Activated T-cell treated with anti-CD3 and anti-CD28 coated beads, Interleukin-2, amount 50 U/mL, for 4 hours (primary cell): ENCODE data around the gene TMPRSS4. TPM values are rescaled to one million over a fixed set of nuclear protein-coding genes. Genes with fewer than 3 reads are reported as not detected.
A peak's percentile ranks its signal among the peaks of the same experiment; 100 is the strongest.
"Not testable (repeated sequence)": the region's sequence is repeated elsewhere in the genome, so short reads cannot be mapped to it uniquely, and the experiment has no call there.

Experiments used
- ATAC-seq, 2 donors: fragments of 200-7000 bp; cut with Tn5 transposase; one replicate each; pipeline ENCODE4 v1.10.0; 2021
- DNase-seq: peaks from one replicate; pipeline ENCODE4 v3.0.0-alpha.2; 2020
- H3K27me3 Mint-ChIP-seq: one replicate; pipeline ENCODE4 v1.8.0; 2021; ENCODE audit warnings: low read depth, mixed read lengths
- H3K36me3 Mint-ChIP-seq: one replicate; pipeline ENCODE4 v1.8.0; 2022; ENCODE audit warnings: mixed read lengths; ENCODE audit not compliant: insufficient read depth
- H3K4me1 Mint-ChIP-seq: one replicate; pipeline ENCODE4 v1.8.0; 2021; ENCODE audit warnings: low read depth, mixed read lengths
- H3K4me3 Mint-ChIP-seq: one replicate; pipeline ENCODE4 v1.8.0; 2021; ENCODE audit warnings: mild to moderate bottlenecking, moderate library complexity, mixed read lengths
- H3K9me3 Mint-ChIP-seq: one replicate; pipeline ENCODE4 v1.8.0; 2021; ENCODE audit warnings: mixed read lengths
- total RNA-seq, 3 donors: library from RNA; stranded (reverse); gene quantifications; one replicate each; pipeline ENCODE4 v1.2.1, GENCODE V29; 2021

TMPRSS4 gene
- total RNA-seq, 3 donors from 2014 or later, result 0.08 TPM; not detected in 2

DNA sequence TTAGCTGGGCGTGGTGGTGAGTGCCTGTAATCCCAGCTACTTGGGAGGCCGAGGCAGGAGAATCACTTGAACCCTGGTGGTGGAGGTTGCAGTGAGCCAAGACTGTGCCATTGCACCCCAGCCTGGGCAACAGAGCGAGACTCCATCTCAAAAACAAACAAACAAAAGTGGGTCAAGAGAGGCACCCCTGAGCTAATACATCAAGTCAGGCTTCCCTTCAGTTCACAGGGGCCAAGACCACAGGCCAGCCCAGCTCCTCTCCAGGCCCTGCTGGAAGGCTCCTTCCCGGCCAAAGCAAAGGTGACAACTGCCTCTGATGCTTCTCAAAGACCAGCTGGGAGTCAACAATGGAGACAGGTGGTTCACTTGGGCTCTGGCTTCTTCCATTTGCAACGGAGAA is 14.7 kb upstream of the TMPRSS4 start:
- H3K9me3 Mint-ChIP-seq, H3K4me1 Mint-ChIP-seq, ATAC-seq, H3K4me3 Mint-ChIP-seq, H3K36me3 Mint-ChIP-seq, H3K27me3 Mint-ChIP-seq, DNase-seq: not testable (repeated sequence)

DNA sequence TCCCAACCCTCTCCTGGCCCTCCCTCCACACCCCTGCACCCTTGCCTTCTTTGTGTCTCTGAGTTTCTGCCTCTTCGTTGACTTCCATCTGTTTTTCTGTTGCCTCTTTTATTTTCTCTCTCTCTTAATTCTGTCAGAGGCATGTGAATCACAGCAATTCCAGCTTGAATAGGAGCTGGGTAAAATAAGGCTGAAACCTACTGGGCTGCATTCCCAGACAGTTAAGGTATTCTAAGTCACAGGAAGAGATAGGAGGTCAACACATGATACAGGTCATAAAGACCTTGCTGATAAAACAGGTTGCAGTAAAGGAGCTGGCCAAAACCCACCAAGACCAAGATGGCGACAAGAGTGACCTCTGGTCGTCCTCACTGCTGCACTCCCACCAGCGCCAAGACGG is 14.2 kb upstream of the TMPRSS4 start:
- H3K27me3 Mint-ChIP-seq, H3K4me1 Mint-ChIP-seq, H3K36me3 Mint-ChIP-seq, H3K4me3 Mint-ChIP-seq, DNase-seq, H3K9me3 Mint-ChIP-seq, ATAC-seq: not testable (repeated sequence)

DNA sequence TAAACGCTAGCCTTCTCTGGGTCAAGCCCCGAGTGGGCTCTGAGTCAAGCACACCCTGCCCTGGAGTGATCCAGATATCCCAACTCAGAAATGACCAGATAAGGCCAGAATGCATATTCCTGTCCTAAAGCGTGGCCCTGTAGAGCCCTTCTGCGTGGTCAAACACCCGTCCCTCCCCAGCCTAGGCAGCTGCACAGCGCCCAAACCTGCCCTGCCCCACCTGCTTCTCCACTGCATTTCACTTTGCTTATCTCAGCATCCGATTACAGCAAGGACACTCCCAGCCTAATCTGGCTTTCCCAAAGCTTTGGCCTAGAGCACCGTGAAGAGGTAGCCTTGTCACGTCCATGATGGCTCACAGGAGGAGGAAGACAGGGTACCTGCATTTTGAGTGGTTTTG is 11.9 kb upstream of the TMPRSS4 start:
- Mint-ChIP-seq H3K36me3 (no peaks in the 10 kb centered on the region), H3K27me3 (peaks cover 10% of the 10 kb centered on the region), H3K9me3 (no peaks in the 10 kb centered on the region), H3K4me3 (no peak overlapping the region), H3K4me1 (no peaks in the 10 kb centered on the region)
- ATAC-seq (no peak), DNase-seq (no peak)

DNA sequence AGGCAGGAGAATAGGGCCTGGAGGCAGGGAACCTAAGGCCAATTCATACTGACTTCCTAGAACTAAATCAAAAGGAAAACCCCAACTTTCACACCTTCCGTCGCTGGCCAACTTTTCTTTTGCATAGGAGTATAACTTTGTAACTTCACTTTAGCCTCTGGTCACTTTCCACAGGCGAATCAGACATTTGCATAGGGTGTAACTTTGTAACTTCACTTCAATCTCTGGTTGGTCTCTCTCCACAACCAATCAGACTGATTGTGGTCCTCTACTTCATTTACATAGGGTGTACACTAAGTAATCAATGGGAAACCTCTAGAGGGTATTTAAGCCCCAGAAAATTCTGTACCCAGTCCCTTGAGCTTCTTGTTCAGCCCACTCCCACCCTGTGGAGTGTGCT is 11.5 kb upstream of the TMPRSS4 start:
- ATAC-seq, result no peak
- Mint-ChIP-seq H3K4me1 (no peaks in the 10 kb centered on the region), H3K27me3 (peaks cover 10% of the 10 kb centered on the region), H3K36me3 (no peaks in the 10 kb centered on the region), H3K9me3 (no peaks in the 10 kb centered on the region), H3K4me3 (no peak overlapping the region)
- DNase-seq, result no peak

DNA sequence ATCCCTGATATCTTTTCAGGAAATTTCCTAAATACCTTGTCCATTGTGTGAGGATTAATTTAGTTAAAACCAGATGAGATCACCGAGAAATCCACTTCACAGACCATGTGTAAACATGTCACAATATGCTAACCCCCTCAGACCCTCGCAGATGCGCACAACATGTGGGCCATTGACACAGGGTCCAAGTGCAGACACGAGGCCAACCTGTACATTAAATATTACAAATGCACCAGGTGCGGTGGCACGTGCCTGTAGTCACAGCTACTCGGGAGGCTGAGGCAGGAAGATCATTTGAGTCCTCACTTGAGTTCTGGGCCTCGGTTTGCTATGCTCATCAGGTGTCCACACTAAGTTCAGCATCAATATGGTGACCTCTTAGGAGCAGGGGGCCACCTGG is 9.9 kb upstream of the TMPRSS4 start:
- Mint-ChIP-seq H3K4me3 (no peak overlapping the region), H3K36me3 (no peaks in the 10 kb centered on the region), H3K4me1 (no peaks in the 10 kb centered on the region), H3K27me3 (peaks cover 10% of the 10 kb centered on the region), H3K9me3 (no peaks in the 10 kb centered on the region)
- no peak for ATAC-seq
- DNase-seq, result no peak

DNA sequence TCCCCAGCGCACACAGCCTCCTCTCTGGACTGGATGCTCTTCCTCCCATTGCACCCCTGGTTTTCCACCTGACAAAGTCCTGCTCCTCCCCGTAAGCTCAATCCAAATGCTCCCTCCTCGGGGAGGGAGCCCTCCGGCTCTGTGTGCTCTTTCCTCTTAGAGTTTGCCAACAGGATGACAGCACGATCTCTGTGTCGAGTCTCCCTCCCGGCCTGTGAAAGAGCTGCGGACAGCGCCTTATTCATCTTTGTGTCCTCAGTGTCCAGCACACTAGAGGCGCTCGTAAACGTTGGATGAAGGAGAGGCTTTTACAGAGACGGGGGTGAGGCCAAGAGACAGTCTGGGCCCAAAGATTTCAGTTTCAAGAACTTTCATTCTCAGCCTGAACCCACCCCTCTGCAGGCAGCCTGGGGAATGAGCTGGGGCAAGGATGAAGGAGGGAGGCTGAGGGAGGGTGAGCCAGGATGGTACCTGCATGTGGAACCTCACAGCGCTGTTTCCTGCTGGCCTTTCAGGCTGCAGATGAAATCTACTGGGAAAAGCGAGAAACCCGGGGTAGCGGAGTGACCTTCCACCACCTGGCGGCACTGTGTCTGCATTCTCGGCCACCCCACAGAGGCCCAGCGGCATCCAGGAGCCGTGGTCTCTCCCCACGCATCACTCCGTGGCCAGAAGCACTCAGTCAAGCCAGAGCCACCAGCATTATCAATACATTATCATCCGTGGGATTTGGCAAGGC is 8.5 kb upstream of the TMPRSS4 start:
- H3K27me3 Mint-ChIP-seq, result peaks cover 10% of the 10 kb centered on the region
- H3K4me1 Mint-ChIP-seq, result no peaks in the 10 kb centered on the region
- ATAC-seq, result no peak
- no peaks in the 10 kb centered on the region for H3K36me3 Mint-ChIP-seq
- no peak for DNase-seq
- H3K4me3 Mint-ChIP-seq, result no peak overlapping the region
- no peaks in the 10 kb centered on the region for H3K9me3 Mint-ChIP-seq

DNA sequence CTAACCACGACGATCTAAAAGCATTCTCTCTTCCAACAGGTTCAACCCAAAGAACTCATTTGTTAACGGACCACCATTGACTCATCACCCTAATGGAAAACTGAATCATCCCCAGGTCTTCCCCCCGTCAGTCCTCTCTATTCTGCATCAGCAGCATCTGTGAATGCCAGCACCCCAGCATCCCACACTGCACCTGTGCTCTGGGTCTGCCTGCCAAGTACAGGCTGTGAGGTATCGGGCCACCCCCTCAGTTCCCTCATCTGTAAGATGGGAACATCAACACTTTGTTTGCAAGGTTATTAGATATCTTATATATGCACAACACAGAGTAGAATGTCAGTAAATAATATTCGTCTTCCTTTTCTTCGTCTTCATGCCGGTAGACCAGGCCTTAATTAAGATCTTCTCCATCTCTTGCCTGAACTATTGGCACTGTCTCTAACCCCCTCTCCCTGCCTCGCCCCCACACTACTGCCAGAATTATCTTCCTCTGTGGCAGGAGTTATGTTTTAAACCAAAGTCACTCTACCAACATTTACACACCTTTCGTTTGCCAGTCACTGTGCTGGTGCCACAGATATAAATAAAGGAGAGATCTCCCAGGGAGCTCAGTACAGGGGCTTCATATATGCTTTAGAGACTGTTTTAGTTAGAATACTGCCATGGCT is 7.8 kb upstream of the TMPRSS4 start:
- DNase-seq (no peak), ATAC-seq (no peak)
- Mint-ChIP-seq H3K27me3 (peaks cover 10% of the 10 kb centered on the region), H3K4me3 (no peak overlapping the region), H3K36me3 (no peaks in the 10 kb centered on the region), H3K4me1 (no peaks in the 10 kb centered on the region), H3K9me3 (no peaks in the 10 kb centered on the region)

DNA sequence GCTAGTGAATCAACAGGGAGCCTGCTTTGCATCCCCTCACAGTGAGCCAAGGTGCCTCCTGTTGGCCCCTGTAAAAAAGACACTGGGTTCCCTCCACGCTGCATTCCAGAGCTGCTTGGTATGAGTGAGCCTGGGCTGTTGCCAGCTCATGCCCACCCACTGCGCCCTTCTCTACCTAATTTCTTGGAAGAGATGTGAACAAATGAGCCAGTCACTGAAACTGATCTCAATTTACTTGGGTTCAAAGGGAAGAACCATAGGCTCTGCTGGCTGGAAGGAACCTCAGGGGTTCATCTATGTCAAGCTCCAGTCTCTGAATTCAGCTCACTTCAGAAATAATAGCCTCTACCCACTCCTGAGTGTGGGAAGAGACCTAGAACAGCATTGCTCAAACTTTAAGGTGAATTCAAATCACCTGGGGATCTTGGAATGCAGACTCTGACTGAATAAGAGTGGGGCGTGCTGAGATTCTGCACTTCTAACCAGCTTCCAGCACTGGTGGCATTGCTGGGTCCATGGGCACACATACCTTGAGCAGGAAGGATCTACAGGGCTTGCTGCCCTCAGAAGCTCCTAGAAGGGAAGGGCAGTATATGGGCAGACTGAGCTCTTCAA is 5.4 kb upstream of the TMPRSS4 start:
- DNase-seq, result no peak

DNA sequence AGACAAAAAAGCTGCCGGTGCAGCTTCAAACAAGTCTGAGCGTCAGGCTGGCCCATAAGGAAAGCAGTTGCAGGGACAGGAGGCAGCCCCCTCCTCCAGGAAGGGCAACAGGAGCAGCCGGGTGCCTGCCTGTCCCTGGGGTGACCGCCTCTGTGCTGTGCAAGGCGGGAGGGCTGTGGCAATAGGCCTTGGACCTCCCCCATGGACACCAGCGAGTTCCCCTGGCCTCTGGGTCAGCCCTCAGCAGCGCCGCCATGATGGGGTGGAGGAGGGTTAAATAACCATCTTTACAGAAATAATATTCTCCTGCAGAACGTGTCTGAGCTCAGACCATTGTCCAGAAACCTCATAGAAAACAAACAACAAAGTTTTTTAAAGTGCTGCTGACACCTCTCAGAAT is 3.3 kb upstream of the TMPRSS4 start:
- Mint-ChIP-seq H3K9me3 (no peaks in the 10 kb centered on the region), H3K4me3 (no peak overlapping the region), H3K4me1 (no peaks in the 10 kb centered on the region), H3K36me3 (no peaks in the 10 kb centered on the region), H3K27me3 (peaks cover 12% of the 10 kb centered on the region)
- DNase-seq (no peak), ATAC-seq (no peak)

More for the DNA sequence above, 5.4 kb upstream of the TMPRSS4 start:
- Mint-ChIP-seq H3K27me3 (peaks cover 6% of the 10 kb centered on the region), H3K36me3 (no peaks in the 10 kb centered on the region), H3K9me3 (no peaks in the 10 kb centered on the region), H3K4me3 (no peak overlapping the region), H3K4me1 (no peaks in the 10 kb centered on the region)
- ATAC-seq, result no peak

DNA sequence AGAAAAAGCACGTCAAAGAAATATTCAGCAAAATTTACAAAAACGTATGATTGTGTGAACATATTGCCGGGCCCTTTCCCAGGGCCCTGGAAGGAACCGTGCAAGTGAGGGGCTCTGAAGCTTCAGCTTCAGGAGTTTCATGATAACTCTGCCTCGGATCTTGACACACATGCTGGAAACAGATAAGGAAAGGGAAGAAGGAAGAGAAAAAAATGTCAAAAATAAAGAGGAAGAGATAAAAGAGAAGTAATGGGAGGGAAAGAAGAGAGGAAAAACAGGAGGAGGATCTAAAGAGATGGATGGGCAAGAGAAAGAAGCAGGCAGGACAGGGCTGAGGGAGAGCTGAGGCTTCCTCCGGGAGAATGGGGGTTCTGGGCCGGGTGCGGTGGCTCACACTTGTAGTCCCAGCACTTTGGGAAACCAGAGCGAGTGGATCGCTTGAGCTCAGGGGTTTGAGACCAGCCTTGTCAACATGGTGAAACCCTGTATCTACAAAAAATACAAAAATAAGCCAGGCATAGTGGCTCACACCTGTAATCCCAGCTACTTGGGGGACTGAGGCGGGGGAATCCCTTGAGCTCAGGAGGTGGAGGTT is 2.7 kb upstream of the TMPRSS4 start:
- ATAC-seq (no peak), DNase-seq (no peak)
- Mint-ChIP-seq H3K9me3 (no peaks in the 10 kb centered on the region), H3K4me3 (no peak overlapping the region), H3K27me3 (peaks cover 9% of the 10 kb centered on the region), H3K4me1 (no peaks in the 10 kb centered on the region), H3K36me3 (no peaks in the 10 kb centered on the region)

DNA sequence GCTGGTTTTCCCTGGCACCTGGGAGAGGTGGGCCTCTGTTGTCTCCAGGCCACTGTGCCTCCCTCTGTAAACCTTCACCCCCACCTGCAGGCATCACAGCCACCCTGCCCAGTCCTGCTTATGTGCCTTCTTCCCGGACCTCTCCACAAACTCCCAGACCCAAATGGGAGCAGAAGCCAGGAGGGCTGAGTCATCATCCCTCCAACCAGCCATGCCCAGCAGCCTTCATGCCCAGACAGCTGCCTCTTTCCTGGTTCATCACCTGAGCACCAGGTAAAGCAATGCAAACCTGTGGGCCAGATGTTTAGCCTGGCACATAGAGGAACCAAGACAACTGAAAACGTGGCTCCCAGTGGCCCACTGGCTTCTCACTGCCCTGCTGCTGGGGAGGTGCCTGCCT is 2.1 kb upstream of the TMPRSS4 start:
- no peak overlapping the region for H3K4me3 Mint-ChIP-seq
- DNase-seq (no peak), ATAC-seq (no peak)
- no peaks in the 10 kb centered on the region for H3K9me3 Mint-ChIP-seq
- H3K36me3 Mint-ChIP-seq, result no peaks in the 10 kb centered on the region
- H3K4me1 Mint-ChIP-seq, result no peaks in the 10 kb centered on the region
- H3K27me3 Mint-ChIP-seq, result peaks cover 8% of the 10 kb centered on the region

DNA sequence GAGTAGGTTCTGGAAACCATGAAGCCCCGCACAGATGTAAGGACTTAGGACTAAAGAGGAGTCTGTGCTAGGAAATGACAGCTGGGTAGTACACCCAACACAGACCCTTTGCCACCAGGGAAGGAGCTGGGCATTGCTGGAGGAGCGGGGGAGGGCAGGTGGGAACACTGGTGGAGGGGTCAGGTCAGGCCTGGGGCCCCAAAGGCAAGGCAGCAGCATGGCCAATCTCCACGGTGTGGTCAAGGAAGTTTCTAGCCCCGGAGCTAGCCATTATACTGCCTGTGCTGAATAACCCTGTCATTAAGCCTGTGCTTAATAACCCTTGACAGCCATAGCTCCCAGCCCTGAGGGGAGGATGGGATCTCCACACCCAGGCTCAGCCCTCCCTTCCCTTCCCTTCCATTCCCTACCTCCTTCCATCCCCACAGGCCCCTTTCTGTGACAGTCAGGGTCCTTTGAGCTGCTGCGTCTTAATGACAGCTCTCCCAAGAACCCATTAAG is 2.1 kb downstream of the TMPRSS4 start:
- ATAC-seq (no peak), DNase-seq (no peak)
- Mint-ChIP-seq H3K9me3 (no peaks in the 10 kb centered on the region), H3K27me3 (peaks cover 8% of the 10 kb centered on the region), H3K36me3 (no peaks in the 10 kb centered on the region), H3K4me1 (no peaks in the 10 kb centered on the region), H3K4me3 (no peak overlapping the region)

DNA sequence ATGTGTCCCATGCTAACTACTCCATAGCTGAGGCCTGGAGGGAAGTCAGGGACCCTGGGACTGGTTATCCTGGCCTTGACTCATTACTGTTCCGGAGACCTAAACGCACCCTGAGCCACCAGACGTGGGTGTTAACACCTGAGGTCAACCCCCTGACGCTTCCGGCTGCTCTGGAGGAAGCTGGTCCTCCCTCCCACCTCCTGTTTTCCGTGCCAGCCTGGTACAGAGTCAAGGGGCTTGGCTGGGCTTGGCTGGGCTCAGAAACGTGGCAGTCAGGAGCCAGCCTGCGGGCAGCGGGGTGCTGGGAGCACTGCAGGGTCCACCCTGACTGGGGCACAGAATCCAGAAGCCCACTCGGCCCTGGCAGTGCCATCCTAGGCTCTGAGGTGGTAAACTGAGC is 2.6 kb downstream of the TMPRSS4 start:
- Mint-ChIP-seq H3K9me3 (no peaks in the 10 kb centered on the region), H3K27me3 (peaks cover 8% of the 10 kb centered on the region), H3K4me1 (no peaks in the 10 kb centered on the region), H3K36me3 (no peaks in the 10 kb centered on the region), H3K4me3 (no peak overlapping the region)
- ATAC-seq (peak in 1 of 2 donors; percentile 25), DNase-seq (no peak)

DNA sequence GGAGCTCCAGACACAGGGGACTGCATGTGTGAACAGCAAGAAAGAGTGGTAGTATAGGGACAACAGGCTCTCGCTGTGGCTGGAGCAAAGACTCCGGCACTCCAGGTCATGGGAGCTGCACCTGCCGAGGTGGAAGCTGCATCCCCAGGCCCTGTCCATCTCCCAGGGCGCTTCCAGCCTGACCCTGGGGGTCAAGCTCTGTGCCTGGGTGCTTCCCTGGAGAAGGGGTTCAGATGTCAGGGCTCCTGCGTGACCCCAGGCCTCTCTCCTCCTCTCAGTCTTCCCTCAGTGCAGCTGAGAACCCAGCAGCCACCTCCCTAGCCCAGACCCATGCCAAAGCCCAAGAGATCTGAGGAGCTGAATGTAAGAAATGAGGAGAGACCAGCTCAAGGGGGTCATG is 3.4 kb downstream of the TMPRSS4 start:
- Mint-ChIP-seq H3K36me3 (no peaks in the 10 kb centered on the region), H3K4me1 (no peaks in the 10 kb centered on the region), H3K27me3 (peaks cover 8% of the 10 kb centered on the region), H3K4me3 (no peak overlapping the region), H3K9me3 (no peaks in the 10 kb centered on the region)
- DNase-seq (no peak), ATAC-seq (no peak)
